GM12878 (cell line): ENCODE data around the gene RAB3C. TPM values are rescaled to one million over a fixed set of nuclear protein-coding genes. Genes with fewer than 3 reads are reported as not detected.

Experiments
- ATAC-seq: fragments of 200-7000 bp; cut with Tn5 transposase; 3 replicates; pipeline ENCODE4 v1.9.1; 2020; ENCODE audit warnings: mild to moderate bottlenecking, moderate library complexity
- BruUV-seq: library from RNA; stranded (reverse); fragments of 400-500 nt; replicated peaks from 2 replicates; lab custom pipeline; 2021; lab: Mats Ljungman, UMichigan
- CTCF ChIA-PET: fragments of 300-600 bp; sonication (Branson Sonifier 250); formaldehyde crosslinking; extraction: SDS; loops from one replicate; lab custom pipeline; 2021; ENCODE audit warnings: inconsistent platforms; lab: Yijun Ruan, JAX
- POLR2A ChIA-PET: fragments of 350-600 bp; formaldehyde crosslinking; extraction: SDS; loops from one replicate; lab custom pipeline; 2021; ENCODE audit warnings: inconsistent platforms; lab: Charles Lee
- RAD21 ChIA-PET: fragments of 300-600 bp; sonication (Branson Sonifier 250); formaldehyde crosslinking; loops from one replicate; lab custom pipeline; 2023; ENCODE audit warnings: antibody characterized with exemption; ENCODE audit not compliant: unreplicated experiment; lab: Charles Lee
- SMC1A ChIA-PET: fragments of 300-600 bp; sonication (Branson Sonifier 250); formaldehyde crosslinking; loops from one replicate; lab custom pipeline; 2023; ENCODE audit not compliant: unreplicated experiment, uncharacterized antibody; lab: Charles Lee
- DNase-seq: peaks from one replicate; pipeline ENCODE4 v3.0.0-alpha.2; 2011; ENCODE audit warnings: low read depth, low spot score
- FAIRE-seq: peaks from 3 replicates; lab custom pipeline; 2011; peaks lifted over from hg19 to GRCh38; lab: Jason Lieb, UNC
- H2AFZ ChIP-seq: 2 replicates; pipeline ENCODE4 v1.6.0; 2011; ENCODE audit warnings: low read depth, low read length, control low read depth; ENCODE audit not compliant: control insufficient read depth
- H3K27ac ChIP-seq: 2 replicates; pipeline ENCODE4 v1.5.1; 2011; ENCODE audit warnings: control low read depth; ENCODE audit not compliant: control insufficient read depth, insufficient read depth
- H3K27me3 ChIP-seq, 2 experiments: replicated peaks in 1 of 2; 2 replicates each; pipeline versions ENCODE4 v1.6.0 to v1.6.1; 2011; ENCODE audit warnings: low read length in 1 of 2; ENCODE audit not compliant: control insufficient read depth in 2 of 2, insufficient read depth in 2 of 2
- H3K36me3 ChIP-seq, 2 experiments: 2 replicates each; pipeline ENCODE4 v1.5.1; 2011; ENCODE audit warnings: low read length in 1 of 2; ENCODE audit not compliant: control insufficient read depth in 2 of 2, insufficient read depth in 2 of 2
- H3K4me1 ChIP-seq: 2 replicates; pipeline ENCODE4 v1.6.1; 2011; ENCODE audit warnings: mild to moderate bottlenecking, low read length, moderate library complexity, mixed read lengths; ENCODE audit not compliant: control insufficient read depth, insufficient read depth
- H3K4me2 ChIP-seq: 2 replicates; pipeline ENCODE4 v1.6.0; 2011; ENCODE audit warnings: control low read depth; ENCODE audit not compliant: control insufficient read depth, insufficient read depth
- H3K4me3 ChIP-seq: fragments of 200-600 bp; sonication (generic); 2 replicates; pipeline ENCODE4 v1.5.1; 2016
- H3K79me2 ChIP-seq: 2 replicates; pipeline ENCODE4 v1.6.0; 2011; ENCODE audit warnings: low read length; ENCODE audit not compliant: control insufficient read depth, insufficient read depth
- H3K9ac ChIP-seq: 2 replicates; pipeline ENCODE4 v1.8.0; 2011; ENCODE audit warnings: low read length, control low read depth, mixed read lengths; ENCODE audit not compliant: control insufficient read depth, insufficient read depth
- H3K9me3 ChIP-seq: replicated peaks from 3 replicates; pipeline ENCODE4 v1.5.1; 2011; ENCODE audit warnings: mild to moderate bottlenecking, low read length; ENCODE audit not compliant: control insufficient read depth, insufficient read depth
- H4K20me1 ChIP-seq: 2 replicates; pipeline ENCODE4 v1.6.0; 2011; ENCODE audit not compliant: control insufficient read depth, insufficient read depth
- BMI1 ChIP-seq: fragments of 450-650 bp; IDR thresholded peaks from 2 replicates; pipeline ENCODE4 v1.6.1; 2016; ENCODE audit warnings: mild to moderate bottlenecking, moderate library complexity, borderline replicate concordance
- E2F8 ChIP-seq: fragments of 450-650 bp; IDR thresholded peaks from 2 replicates; pipeline ENCODE4 v1.6.1; 2018; ENCODE audit warnings: mild to moderate bottlenecking, low read depth, moderate library complexity; ENCODE audit not compliant: partially characterized antibody
- KAT2A ChIP-seq: conservative IDR thresholded peaks from 2 replicates; pipeline ENCODE4 v1.6.1; 2011; ENCODE audit warnings: low read depth, low read length; ENCODE audit not compliant: control insufficient read depth
- MEF2A ChIP-seq: IDR thresholded peaks from 2 replicates; pipeline ENCODE4 v1.6.1; 2011; ENCODE audit warnings: low read depth, mild to moderate bottlenecking, low read length, moderate library complexity; ENCODE audit not compliant: insufficient read depth
- NFYA ChIP-seq: IDR thresholded peaks from 2 replicates; pipeline ENCODE4 v1.6.1; 2011; ENCODE audit warnings: low read depth, mild to moderate bottlenecking, low read length, improper control_type of control experiment, borderline replicate concordance
- NR2C1 ChIP-seq: fragments of 450-650 bp; IDR thresholded peaks from 2 replicates; pipeline ENCODE4 v1.6.1; 2017; ENCODE audit warnings: antibody characterized with exemption, mild to moderate bottlenecking, moderate library complexity
- NR2C2 ChIP-seq: IDR thresholded peaks from 2 replicates; pipeline ENCODE4 v1.6.1; 2011; ENCODE audit warnings: borderline replicate concordance, low read depth; ENCODE audit not compliant: control insufficient read depth, insufficient read length
- NR2F1 ChIP-seq: fragments of 450-650 bp; conservative IDR thresholded peaks from 2 replicates; pipeline ENCODE4 v1.6.1; 2017; ENCODE audit warnings: mild to moderate bottlenecking
- NRF1 ChIP-seq: conservative IDR thresholded peaks from 2 replicates; pipeline ENCODE4 v1.6.1; 2011; ENCODE audit warnings: mild to moderate bottlenecking, low read depth, low read length, improper control_type of control experiment
- POLR2AphosphoS5 ChIP-seq: IDR thresholded peaks from 2 replicates; pipeline ENCODE4 v1.6.1; 2011; ENCODE audit warnings: mild to moderate bottlenecking, low read length, inconsistent platforms
- POU2F2 ChIP-seq: IDR thresholded peaks from 3 replicates; pipeline ENCODE4 v1.6.1; 2011; ENCODE audit warnings: low read depth, mild to moderate bottlenecking, low read length, borderline replicate concordance
- RAD21 ChIP-seq: IDR thresholded peaks from 2 replicates; pipeline ENCODE4 v1.6.1; 2011; ENCODE audit warnings: mild to moderate bottlenecking, low read depth, low read length, moderate library complexity; ENCODE audit not compliant: insufficient read depth
- RAD51 ChIP-seq: fragments of 450-650 bp; IDR thresholded peaks from 2 replicates; pipeline ENCODE4 v1.6.1; 2016; ENCODE audit warnings: moderate library complexity, mild to moderate bottlenecking, inconsistent platforms
- RCOR1 ChIP-seq: conservative IDR thresholded peaks from 2 replicates; pipeline ENCODE4 v1.6.1; 2012; ENCODE audit warnings: low read depth, low read length, improper control_type of control experiment
- SREBF1 ChIP-seq: IDR thresholded peaks from 2 replicates; pipeline ENCODE4 v1.6.1; 2012; ENCODE audit warnings: mild to moderate bottlenecking, low read length
- SUPT20H ChIP-seq: IDR thresholded peaks from 2 replicates; pipeline ENCODE4 v1.6.1; 2011; ENCODE audit warnings: low read depth, mild to moderate bottlenecking, low read length, moderate library complexity, borderline replicate concordance; ENCODE audit not compliant: control insufficient read depth
- WGBS: methylation state at CpG from one replicate; pipeline ENCODE4 v1.1.6; 2016; ENCODE audit warnings: low lambda C conversion rate; ENCODE audit not compliant: insufficient replicate concordance, insufficient coverage; ENCODE audit errors: missing lambda C conversion rate; 5-methylcytosine and 5-hydroxymethylcytosine counted together
- in situ Hi-C: fragments of 300-500 bp; cut with MboI; formaldehyde crosslinking; loops from 9 replicates; pipeline ENCODE4 v1.14.3; 2018; ENCODE audit warnings: mixed read lengths
- intact Hi-C: fragments of 100-400 bp; cut with micrococcal nuclease; formaldehyde crosslinking; loops from one replicate; pipeline ENCODE4 v1.14.2; 2022; ENCODE audit not compliant: unreplicated experiment
- polyA plus RNA-seq, 11 experiments: library from polyadenylated mRNA; depleted of rRNA in 4 of 11; unstranded in 6 of 11; stranded (reverse) in 5 of 11; fragments of >200 nt; fragmentation: Nextera tagmentation in 4 of 11; fragmentation: Illumina TruSeq in 1 of 11; extraction: Ambion mirVana in 4 of 11; extraction: Trizol in 1 of 11; gene quantifications; 1 replicate in 1 of 11; 2 replicates in 10 of 11; pipeline versions ENCODE4 v1.2.1 to v1.2.3, GENCODE V29; 2011 to 2016; ENCODE audit warnings: inconsistent platforms in 2 of 11, missing spikeins in 2 of 11, low read depth in 1 of 11
- total RNA-seq, 4 experiments: library from RNA; depleted of rRNA in 3 of 4; stranded (reverse); fragments of >200 nt in 3 of 4; fragmentation: Illumina TruSeq in 1 of 4; extraction: Trizol in 1 of 4; gene quantifications; 2 replicates each; pipeline versions ENCODE4 v1.2.1 to v1.2.3, GENCODE V29; 2013 to 2021

RAB3C gene
- total and polyA plus RNA-seq, 10 of the 15 experiments (the other 5 are each of a cell fraction or from before 2014, with no cell fraction given): not detected

GRCh38 chr5:58774937-58775336 is 192.1 kb downstream of the RAB3C start:
- FAIRE-seq (no peak), DNase-seq (no peak), ATAC-seq (no peak)
- Histone ChIP-seq H3K27me3 (no peaks in the 10 kb centered on the region), H3K4me3 (no peak overlapping the region), H3K9ac (no peak overlapping the region), H3K9me3 (no peaks in the 10 kb centered on the region), H3K4me2 (no peak overlapping the region), H2AFZ (no peak overlapping the region), H3K36me3 (no peaks in the 10 kb centered on the region), H3K79me2 (no peaks in the 10 kb centered on the region), H4K20me1 (no peaks in the 10 kb centered on the region), H3K27ac (no peak overlapping the region), H3K4me1 (no peaks in the 10 kb centered on the region)
- ChIA-PET CTCF (no interaction called here), POLR2A (interaction anchor here (0.9 kb wide), 1 partner anchor 13 kb away, joined by 3 read pairs; no protein-coding TSS in a partner anchor), SMC1A (interaction anchor here (0.9 to 2.2 kb wide), 3 partner anchors 11 to 14 kb away, joined by 3 to 7 read pairs (median 4); no protein-coding TSS in a partner anchor), RAD21 (no interaction called here)
- WGBS: 70% methylated on average over 2 of the region's 2 CpGs
- intact Hi-C loops: no loop called here
- BruUV-seq: no TSS peak
- in situ Hi-C loops: no loop called here
- TF ChIP-seq POU2F2 (no peak), POLR2AphosphoS5 (no peak), NR2F1 (no peak), E2F8 (no peak), NFYA (no peak), RAD51 (no peak), RCOR1 (no peak), SREBF1 (no peak), KAT2A (no peak), MEF2A (no peak), NR2C2 (no peak), NRF1 (no peak), RAD21 (no peak), SUPT20H (no peak), BMI1 (no peak), NR2C1 (no peak)
